Measurements from ENCODE around the gene AQP12B. TPM values are rescaled to one million over a fixed set of nuclear protein-coding genes. Genes with fewer than 3 reads are reported as not detected.

Gene AQP12B
- total RNA-seq, 2 donors from 2014 or later, result 7.9 to 9.6 TPM

- Histone ChIP-seq H3K36me3 (no peaks in the 10 kb centered on the region), H3K27me3 (no peaks in the 10 kb centered on the region), H3K9me3 (no peaks in the 10 kb centered on the region), H3K4me3 (no peak overlapping the region), H3K9ac (ENCODE audit: low read depth in 2 of 2, low read length in 2 of 2) (no peak overlapping the region), H3K27ac (no peak overlapping the region), H3K4me1 (no peaks in the 10 kb centered on the region)
- TF ChIP-seq CTCF (IDR thresholded peaks at IDR 0.05), result no peak
- no peak for DNase-seq
- intact Hi-C loops (cut with DNase I), result no loop called here
These were observed 46.0 kb downstream of the AQP12B start for GRCh38 chr2:240636563-240637115.

- intact Hi-C loops (cut with DNase I), result no loop called here
- Histone ChIP-seq H3K4me1 (no peaks in the 10 kb centered on the region), H3K9ac (ENCODE audit: low read depth in 2 of 2, low read length in 2 of 2) (no peak overlapping the region), H3K27ac (no peak overlapping the region), H3K36me3 (no peaks in the 10 kb centered on the region), H3K27me3 (no peaks in the 10 kb centered on the region), H3K4me3 (no peak overlapping the region), H3K9me3 (no peaks in the 10 kb centered on the region)
- no peak for DNase-seq
- TF ChIP-seq CTCF (IDR thresholded peaks at IDR 0.05), result no peak
These were observed 46.6 kb downstream of the AQP12B start for GRCh38 chr2:240635998-240636547.

- DNase-seq, result no peak
- H3K4me3 ChIP-seq, result no peak overlapping the region
- intact Hi-C loops (cut with DNase I), result no loop called here
- H3K27ac ChIP-seq, result no peak overlapping the region
- no peak for TF ChIP-seq CTCF (IDR thresholded peaks at IDR 0.05)
- no peaks in the 10 kb centered on the region for H3K9me3 ChIP-seq
- H3K9ac ChIP-seq (ENCODE audit: low read depth in 2 of 2, low read length in 2 of 2), result no peak overlapping the region
- no peaks in the 10 kb centered on the region for H3K4me1 ChIP-seq
- H3K27me3 ChIP-seq, result no peaks in the 10 kb centered on the region
- no peaks in the 10 kb centered on the region for H3K36me3 ChIP-seq
These were observed 47.3 kb downstream of the AQP12B start for GRCh38 chr2:240635121-240635997.

- Histone ChIP-seq H3K36me3 (no peaks in the 10 kb centered on the region), H3K4me1 (no peaks in the 10 kb centered on the region), H3K9me3 (no peaks in the 10 kb centered on the region), H3K9ac (ENCODE audit: low read depth in 2 of 2, low read length in 2 of 2) (no peak overlapping the region), H3K27me3 (no peaks in the 10 kb centered on the region), H3K4me3 (no peak overlapping the region), H3K27ac (no peak overlapping the region)
- no peak for TF ChIP-seq CTCF (IDR thresholded peaks at IDR 0.05)
- intact Hi-C loops (cut with DNase I), result no loop called here
- no peak for DNase-seq
These were observed 50.4 kb downstream of the AQP12B start for GRCh38 chr2:240632306-240632721.

GRCh38 chr2:240631548-240632305 lies 51.0 kb downstream of the AQP12B start:
- no peaks in the 10 kb centered on the region for H3K4me1 ChIP-seq
- no peaks in the 10 kb centered on the region for H3K27me3 ChIP-seq
- TF ChIP-seq CTCF (IDR thresholded peaks at IDR 0.05), result no peak
- no peaks in the 10 kb centered on the region for H3K36me3 ChIP-seq
- intact Hi-C loops (cut with DNase I), result no loop called here
- no peak overlapping the region for H3K27ac ChIP-seq
- no peaks in the 10 kb centered on the region for H3K9me3 ChIP-seq
- H3K4me3 ChIP-seq, result no peak overlapping the region
- H3K9ac ChIP-seq (ENCODE audit: low read depth in 2 of 2, low read length in 2 of 2), result no peak overlapping the region
- no peak for DNase-seq
